GOT3 (cell line): ENCODE measurements around the gene ATP2A3.

Experiments used
- DNase-seq: peaks from one replicate; lab custom pipeline; 2025; ENCODE audit warnings: mixed read lengths; lab: John Stamatoyannopoulos, UW

Gene ATP2A3

GRCh38 chr17:3890082-3890877, 74.0 kb downstream of the ATP2A3 start:
- DNase-seq, result peak; percentile 61

- no peak for DNase-seq
Observed at GRCh38 chr17:3889325-3890012, 74.8 kb downstream of the ATP2A3 start.

GRCh38 chr17:3888343-3889171, 75.7 kb downstream of the ATP2A3 start:
- DNase-seq, result no peak

- no peak for DNase-seq
Observed at GRCh38 chr17:3887804-3888203, 76.4 kb downstream of the ATP2A3 start.

GRCh38 chr17:3887394-3887793, 76.8 kb downstream of the ATP2A3 start:
- no peak for DNase-seq

GRCh38 chr17:3886776-3887175, 77.5 kb downstream of the ATP2A3 start:
- DNase-seq, result no peak

GRCh38 chr17:3885970-3886369, 78.3 kb downstream of the ATP2A3 start:
- no peak for DNase-seq

- DNase-seq, result no peak
Observed at GRCh38 chr17:3885271-3885670, 79.0 kb downstream of the ATP2A3 start.

- no peak for DNase-seq
Observed at GRCh38 chr17:3884188-3884587, 80.0 kb downstream of the ATP2A3 start.

GRCh38 chr17:3882276-3882675, 82.0 kb downstream of the ATP2A3 start:
- no peak for DNase-seq

- DNase-seq, result no peak
Observed at GRCh38 chr17:3880983-3881382, 83.3 kb downstream of the ATP2A3 start.

- no peak for DNase-seq
Observed at GRCh38 chr17:3879591-3880417, 84.4 kb downstream of the ATP2A3 start.

- no peak for DNase-seq
Observed at GRCh38 chr17:3879186-3879585, 85.1 kb downstream of the ATP2A3 start.

- DNase-seq, result no peak
Observed at GRCh38 chr17:3877220-3877619, 87.0 kb downstream of the ATP2A3 start.

- no peak for DNase-seq
Observed at GRCh38 chr17:3875317-3875716, 88.9 kb downstream of the ATP2A3 start.
